Measurements from ENCODE around the gene RNF8. TPM values are rescaled to one million over a fixed set of nuclear protein-coding genes. Genes with fewer than 3 reads are reported as not detected.

Gene RNF8
- total RNA-seq, 1 donor from 2014 or later = 18.7 TPM

Other genes with a start within 250 kb of the RNF8 start
- gene PIM1, start 183.8 kb upstream of the RNF8 start, total RNA-seq = 272 and 283 TPM in 2 replicates
- gene TBC1D22B, start 96.2 kb upstream of the RNF8 start, total RNA-seq = 10.7 and 11.1 TPM in 2 replicates
- gene TMEM217, start 95.8 kb upstream of the RNF8 start, total RNA-seq = 0.54 and 1.0 TPM in 2 replicates
- 59.0 and 65.7 TPM in 2 replicates for gene CMTR1, start 79.2 kb downstream of the RNF8 start, total RNA-seq
- gene CCDC167, start 145.9 kb downstream of the RNF8 start, total RNA-seq = 18.4 and 25.9 TPM in 2 replicates

Measured in activated B cell treated with CpG ODN at 0.5 μM for 24 hours (primary cell).